ENCODE data around the gene PPP1R12B.
A peak's percentile ranks its signal among the peaks of the same experiment; 100 is the strongest.
"Not testable (repeated sequence)": the region's sequence is repeated elsewhere in the genome, so short reads cannot be mapped to it uniquely, and the experiment has no call there.

PPP1R12B gene

DNA sequence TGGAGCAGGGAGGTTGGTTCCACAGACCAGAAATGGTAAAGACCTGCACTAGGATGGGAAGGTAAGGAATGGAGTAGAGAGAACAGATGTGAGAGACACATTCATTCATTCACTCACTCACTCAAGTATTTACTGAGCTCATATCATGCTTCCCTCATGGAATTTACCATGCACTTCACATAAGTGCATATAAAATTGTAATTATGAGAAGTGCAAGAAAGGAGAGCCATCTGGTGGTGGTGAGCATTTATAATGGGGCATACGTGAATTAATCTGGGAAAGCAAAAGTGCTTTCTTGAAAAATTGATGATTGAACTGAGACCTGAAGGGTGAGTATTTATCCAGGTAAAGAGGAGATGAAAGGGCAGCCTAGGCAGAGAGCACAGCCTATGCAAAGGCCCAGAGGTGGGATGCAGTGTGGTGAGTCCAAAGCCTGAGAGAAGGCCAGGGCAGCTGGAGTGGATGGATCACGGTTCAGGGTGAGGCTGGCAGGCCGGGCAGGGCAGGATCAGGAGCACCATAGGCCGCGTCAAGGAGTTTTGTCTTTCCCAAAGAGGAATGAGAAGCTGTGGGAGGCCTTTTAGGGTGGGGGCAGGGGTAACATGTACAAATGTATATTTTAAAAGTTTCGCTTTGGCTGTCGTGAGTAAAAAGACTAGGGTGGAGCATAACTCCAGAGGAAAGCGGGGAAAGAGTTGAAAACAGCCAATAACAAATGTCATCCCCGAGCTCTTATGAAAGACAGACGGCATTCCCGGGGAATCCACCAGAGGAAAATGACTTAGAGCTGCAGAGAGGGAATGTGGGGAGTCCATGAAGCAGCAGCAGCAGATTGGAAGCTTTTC is 266.1 kb downstream of the PPP1R12B start:
- H3K4me2 ChIP-seq (ENCODE audit: insufficient read depth, low read length); H3K9me3 ChIP-seq (ENCODE audit: insufficient read depth, low read length, severe bottlenecking); H3K27me3 ChIP-seq (ENCODE audit: insufficient read depth, low read length, poor library complexity); H3K4me3 ChIP-seq (ENCODE audit: low read depth in 1 of 2, low read length in 2 of 2); H2AFZ ChIP-seq (ENCODE audit: low read depth, low read length); H3K27ac ChIP-seq (ENCODE audit: low read length); DNase-seq; H3K79me2 ChIP-seq (ENCODE audit: insufficient read depth, low read length); ATAC-seq (ENCODE audit: insufficient read depth, low read depth); H3K36me3 ChIP-seq (ENCODE audit: insufficient read depth, low read length); H3K4me1 ChIP-seq (ENCODE audit: insufficient read depth, low read length); H3K9ac ChIP-seq (ENCODE audit: low read depth, low read length); H4K20me1 ChIP-seq (ENCODE audit: insufficient read depth, low read length): not testable (repeated sequence)
- TF ChIP-seq, protein P1, sequence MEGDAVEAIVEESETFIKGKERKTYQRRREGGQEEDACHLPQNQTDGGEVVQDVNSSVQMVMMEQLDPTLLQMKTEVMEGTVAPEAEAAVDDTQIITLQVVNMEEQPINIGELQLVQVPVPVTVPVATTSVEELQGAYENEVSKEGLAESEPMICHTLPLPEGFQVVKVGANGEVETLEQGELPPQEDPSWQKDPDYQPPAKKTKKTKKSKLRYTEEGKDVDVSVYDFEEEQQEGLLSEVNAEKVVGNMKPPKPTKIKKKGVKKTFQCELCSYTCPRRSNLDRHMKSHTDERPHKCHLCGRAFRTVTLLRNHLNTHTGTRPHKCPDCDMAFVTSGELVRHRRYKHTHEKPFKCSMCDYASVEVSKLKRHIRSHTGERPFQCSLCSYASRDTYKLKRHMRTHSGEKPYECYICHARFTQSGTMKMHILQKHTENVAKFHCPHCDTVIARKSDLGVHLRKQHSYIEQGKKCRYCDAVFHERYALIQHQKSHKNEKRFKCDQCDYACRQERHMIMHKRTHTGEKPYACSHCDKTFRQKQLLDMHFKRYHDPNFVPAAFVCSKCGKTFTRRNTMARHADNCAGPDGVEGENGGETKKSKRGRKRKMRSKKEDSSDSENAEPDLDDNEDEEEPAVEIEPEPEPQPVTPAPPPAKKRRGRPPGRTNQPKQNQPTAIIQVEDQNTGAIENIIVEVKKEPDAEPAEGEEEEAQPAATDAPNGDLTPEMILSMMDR (IDR thresholded peaks at IDR 0.05; ENCODE audit: borderline replicate concordance, extremely low read depth, low read length, poor library complexity, severe bottlenecking), result peak; percentile 23

DNA sequence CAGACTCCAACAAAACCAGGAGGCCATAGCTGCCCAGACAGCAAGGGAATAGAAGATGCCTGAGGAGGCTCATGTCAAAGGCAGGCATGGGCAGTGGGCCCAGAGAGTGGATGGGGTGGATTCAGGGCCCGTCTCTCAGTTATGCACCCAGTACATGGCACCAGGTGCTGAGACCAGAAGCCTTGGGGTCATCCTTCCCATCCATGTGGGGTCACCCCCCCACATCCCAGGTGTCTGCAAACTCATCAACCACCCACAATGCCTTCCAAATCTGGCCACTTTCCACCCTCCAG is 266.7 kb downstream of the PPP1R12B start:
- H4K20me1 ChIP-seq (ENCODE audit: insufficient read depth, low read length); H2AFZ ChIP-seq (ENCODE audit: low read depth, low read length); H3K79me2 ChIP-seq (ENCODE audit: insufficient read depth, low read length); H3K27me3 ChIP-seq (ENCODE audit: insufficient read depth, low read length, poor library complexity); H3K4me2 ChIP-seq (ENCODE audit: insufficient read depth, low read length); H3K27ac ChIP-seq (ENCODE audit: low read length); H3K9me3 ChIP-seq (ENCODE audit: insufficient read depth, low read length, severe bottlenecking); DNase-seq; ATAC-seq (ENCODE audit: insufficient read depth, low read depth); H3K4me3 ChIP-seq (ENCODE audit: low read depth in 1 of 2, low read length in 2 of 2); H3K4me1 ChIP-seq (ENCODE audit: insufficient read depth, low read length); H3K36me3 ChIP-seq (ENCODE audit: insufficient read depth, low read length); H3K9ac ChIP-seq (ENCODE audit: low read depth, low read length): not testable (repeated sequence)

DNA sequence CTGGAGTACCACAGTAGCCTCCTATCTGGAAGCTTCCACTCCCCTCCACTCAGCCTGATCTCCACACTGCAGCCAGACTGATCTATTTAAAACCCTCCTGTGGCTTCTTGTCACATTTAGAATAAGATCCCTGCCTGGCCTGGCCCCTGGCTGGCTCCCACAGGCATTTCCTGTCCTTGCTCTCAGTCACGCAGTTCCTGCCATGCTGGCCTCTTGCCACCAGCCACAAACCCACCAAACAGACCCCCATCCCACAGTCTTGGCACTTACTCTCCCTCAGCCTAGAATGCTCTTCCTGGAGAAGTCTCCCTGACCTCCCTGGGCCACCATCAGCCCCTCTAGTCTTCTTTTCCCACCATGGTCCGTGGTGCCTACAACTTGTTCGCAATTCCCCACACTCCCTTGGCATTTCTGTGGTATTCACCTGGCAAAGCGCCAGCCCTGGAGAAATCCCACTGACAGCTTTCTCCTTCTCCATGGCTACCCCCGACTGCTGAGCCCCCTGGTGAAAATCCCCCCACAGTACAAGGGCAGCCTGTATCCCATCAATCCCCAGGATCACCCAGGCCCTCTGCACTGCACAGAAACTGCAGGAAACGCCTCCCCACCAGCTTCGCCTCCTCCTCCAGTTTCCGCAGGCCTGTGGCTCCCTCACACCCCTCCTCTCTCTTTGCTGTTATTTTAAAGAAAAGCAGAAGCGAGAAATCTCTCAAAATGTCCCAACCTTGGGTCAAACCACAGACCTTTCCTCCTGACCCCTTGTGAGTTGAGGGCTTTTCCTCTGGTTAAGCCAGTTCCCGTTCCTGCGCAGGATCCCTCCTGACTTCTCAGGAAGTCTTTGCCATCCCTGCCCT is 267.2 kb downstream of the PPP1R12B start:
- no peak for TF ChIP-seq EZH2 (IDR thresholded peaks at IDR 0.05; ENCODE audit: borderline replicate concordance, low read depth, low read length, severe bottlenecking)
- TF ChIP-seq, protein P1 (IDR thresholded peaks at IDR 0.05; ENCODE audit: borderline replicate concordance, extremely low read depth, low read length, poor library complexity, severe bottlenecking), result no peak
- no peaks in the 10 kb centered on the region for H3K27me3 ChIP-seq (ENCODE audit: insufficient read depth, low read length, poor library complexity)
- H3K4me1 ChIP-seq (ENCODE audit: insufficient read depth, low read length), result no peaks in the 10 kb centered on the region
- H2AFZ ChIP-seq (ENCODE audit: low read depth, low read length), result no peak overlapping the region
- no peaks in the 10 kb centered on the region for H3K9me3 ChIP-seq (ENCODE audit: insufficient read depth, low read length, severe bottlenecking)
- H3K4me2 ChIP-seq (ENCODE audit: insufficient read depth, low read length), result no peak overlapping the region
- H3K9ac ChIP-seq (ENCODE audit: low read depth, low read length), result no peak overlapping the region
- no peaks in the 10 kb centered on the region for H3K79me2 ChIP-seq (ENCODE audit: insufficient read depth, low read length)
- no peak overlapping the region for H3K27ac ChIP-seq (ENCODE audit: low read length)
- no peaks in the 10 kb centered on the region for H3K36me3 ChIP-seq (ENCODE audit: insufficient read depth, low read length)
- no peak for ATAC-seq (ENCODE audit: insufficient read depth, low read depth)
- H3K4me3 ChIP-seq (ENCODE audit: low read depth in 1 of 2, low read length in 2 of 2), result no peak overlapping the region
- no peaks in the 10 kb centered on the region for H4K20me1 ChIP-seq (ENCODE audit: insufficient read depth, low read length)
- DNase-seq, result no peak

DNA sequence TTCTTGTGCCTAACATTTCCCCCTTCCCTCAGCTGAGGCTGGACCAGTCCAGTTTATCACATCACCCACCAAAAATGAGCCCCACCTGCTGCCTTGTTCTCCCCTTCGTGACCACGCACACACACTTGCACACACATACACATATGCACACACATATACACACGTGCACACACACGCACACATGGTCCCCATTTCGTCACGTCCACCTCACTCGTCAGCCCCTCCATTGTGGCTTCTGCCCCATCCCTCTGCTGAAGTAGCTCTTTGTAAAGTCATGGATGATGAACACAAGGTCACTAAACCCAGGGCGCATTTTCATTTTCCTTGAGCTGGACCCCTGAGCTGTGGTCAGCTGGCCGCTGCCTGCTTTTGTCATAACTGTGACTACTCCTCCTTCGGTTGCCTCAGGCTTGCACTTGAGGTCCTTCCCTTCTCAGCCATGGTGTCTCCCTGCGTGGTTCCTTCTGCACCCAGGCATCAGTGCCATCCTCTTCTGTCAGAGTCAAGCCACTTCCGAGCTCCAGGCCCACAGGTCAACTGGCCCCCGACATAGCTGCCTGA is 267.9 kb downstream of the PPP1R12B start:
- TF ChIP-seq, protein P1 (IDR thresholded peaks at IDR 0.05; ENCODE audit: borderline replicate concordance, extremely low read depth, low read length, poor library complexity, severe bottlenecking), result no peak
- TF ChIP-seq EZH2 (IDR thresholded peaks at IDR 0.05; ENCODE audit: borderline replicate concordance, low read depth, low read length, severe bottlenecking), result no peak
- Histone ChIP-seq H3K9me3 (ENCODE audit: insufficient read depth, low read length, severe bottlenecking) (no peaks in the 10 kb centered on the region), H4K20me1 (ENCODE audit: insufficient read depth, low read length) (no peaks in the 10 kb centered on the region), H3K27me3 (ENCODE audit: insufficient read depth, low read length, poor library complexity) (no peaks in the 10 kb centered on the region), H3K9ac (ENCODE audit: low read depth, low read length) (no peak overlapping the region), H3K4me3 (ENCODE audit: low read depth in 1 of 2, low read length in 2 of 2) (no peak overlapping the region), H3K79me2 (ENCODE audit: insufficient read depth, low read length) (no peaks in the 10 kb centered on the region), H3K4me1 (ENCODE audit: insufficient read depth, low read length) (no peaks in the 10 kb centered on the region), H3K36me3 (ENCODE audit: insufficient read depth, low read length) (no peaks in the 10 kb centered on the region), H3K4me2 (ENCODE audit: insufficient read depth, low read length) (no peak overlapping the region), H2AFZ (ENCODE audit: low read depth, low read length) (no peak overlapping the region), H3K27ac (ENCODE audit: low read length) (no peak overlapping the region)
- ATAC-seq (ENCODE audit: insufficient read depth, low read depth) (no peak), DNase-seq (no peak)

DNA sequence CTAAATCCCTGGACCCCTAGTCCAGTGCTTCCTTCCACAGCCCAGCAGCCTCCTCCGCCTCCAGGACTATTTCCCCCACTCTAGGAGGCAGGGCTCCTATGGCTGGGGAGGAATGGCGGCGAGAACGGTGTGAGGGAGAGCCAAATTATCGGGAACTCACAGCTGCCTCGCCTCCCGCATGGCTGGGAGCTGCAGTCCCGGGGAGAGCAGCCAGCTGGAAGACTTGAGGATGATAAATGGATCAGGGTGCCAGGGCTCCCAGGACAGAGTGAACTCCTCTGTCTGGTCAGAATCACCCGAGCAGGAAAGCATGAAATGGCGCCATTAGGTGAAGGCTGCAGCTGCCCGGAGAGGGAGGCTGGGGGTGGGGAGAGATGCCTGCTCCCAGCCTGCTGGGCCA is 270.5 kb downstream of the PPP1R12B start:
- not testable (repeated sequence) for H3K4me1 ChIP-seq (ENCODE audit: insufficient read depth, low read length); H3K9me3 ChIP-seq (ENCODE audit: insufficient read depth, low read length, severe bottlenecking); H3K79me2 ChIP-seq (ENCODE audit: insufficient read depth, low read length); H2AFZ ChIP-seq (ENCODE audit: low read depth, low read length); H3K27me3 ChIP-seq (ENCODE audit: insufficient read depth, low read length, poor library complexity); DNase-seq; H3K36me3 ChIP-seq (ENCODE audit: insufficient read depth, low read length); ATAC-seq (ENCODE audit: insufficient read depth, low read depth); H3K4me3 ChIP-seq (ENCODE audit: low read depth in 1 of 2, low read length in 2 of 2); H3K27ac ChIP-seq (ENCODE audit: low read length); H3K4me2 ChIP-seq (ENCODE audit: insufficient read depth, low read length); H3K9ac ChIP-seq (ENCODE audit: low read depth, low read length); H4K20me1 ChIP-seq (ENCODE audit: insufficient read depth, low read length)
